Adipocyte (in vitro differentiated cells): Measurements from ENCODE around the gene LANCL3.
"Not testable (repeated sequence)": the region's sequence is repeated elsewhere in the genome, so short reads cannot be mapped to it uniquely, and the experiment has no call there.

Experiments
- DNase-seq: peaks from one replicate; pipeline ENCODE4 v3.0.0-alpha.2; 2015; ENCODE audit warnings: low read depth
- H3K27me3 ChIP-seq: replicated peaks from 2 replicates; pipeline ENCODE4 v1.7.0; 2013; ENCODE audit warnings: mild to moderate bottlenecking, low read length, moderate library complexity; ENCODE audit not compliant: control insufficient read depth, insufficient read depth
- H3K36me3 ChIP-seq: 2 replicates; pipeline ENCODE4 v1.7.0; 2013; ENCODE audit warnings: low read length, mild to moderate bottlenecking, moderate library complexity; ENCODE audit not compliant: control insufficient read depth, insufficient read depth, severe bottlenecking
- H3K4me1 ChIP-seq: 2 replicates; pipeline ENCODE4 v1.7.0; 2013; ENCODE audit warnings: mild to moderate bottlenecking, low read length, moderate library complexity; ENCODE audit not compliant: control insufficient read depth, insufficient read depth
- H3K4me3 ChIP-seq: 2 replicates; pipeline ENCODE4 v1.7.0; 2013; ENCODE audit warnings: mild to moderate bottlenecking, low read length, moderate library complexity
- H3K9ac ChIP-seq: 2 replicates; pipeline ENCODE4 v1.7.0; 2013; ENCODE audit warnings: mild to moderate bottlenecking, low read length, moderate library complexity
- H3K9me3 ChIP-seq: 2 replicates; pipeline ENCODE4 v1.7.0; 2013; ENCODE audit warnings: mild to moderate bottlenecking, low read length, moderate library complexity; ENCODE audit not compliant: control insufficient read depth

LANCL3 gene

DNA sequence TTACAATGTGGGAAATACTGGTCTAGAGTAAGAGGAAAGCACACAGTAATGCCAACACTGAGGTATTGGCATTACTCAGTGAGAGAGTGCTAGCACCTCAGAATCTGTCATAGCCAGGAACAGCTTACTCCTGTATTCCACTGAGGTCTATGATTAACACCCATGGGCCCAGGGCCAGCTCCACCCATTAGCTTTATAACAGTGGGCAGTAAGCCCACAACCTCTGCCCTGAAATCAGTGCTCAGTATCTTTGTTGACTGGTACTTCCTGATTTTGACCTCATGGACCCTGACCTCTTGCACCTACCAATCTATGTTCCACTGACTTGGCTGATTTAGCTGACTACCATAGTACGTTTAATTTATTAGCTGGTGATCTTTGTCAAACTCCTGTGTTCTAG is 56.1 kb downstream of the LANCL3 start:
- Histone ChIP-seq H3K27me3 (peaks cover 9% of the 10 kb centered on the region), H3K9me3 (no peaks in the 10 kb centered on the region), H3K36me3 (no peaks in the 10 kb centered on the region), H3K4me3 (no peak overlapping the region), H3K4me1 (no peaks in the 10 kb centered on the region), H3K9ac (no peak overlapping the region)
- DNase-seq: no peak

DNA sequence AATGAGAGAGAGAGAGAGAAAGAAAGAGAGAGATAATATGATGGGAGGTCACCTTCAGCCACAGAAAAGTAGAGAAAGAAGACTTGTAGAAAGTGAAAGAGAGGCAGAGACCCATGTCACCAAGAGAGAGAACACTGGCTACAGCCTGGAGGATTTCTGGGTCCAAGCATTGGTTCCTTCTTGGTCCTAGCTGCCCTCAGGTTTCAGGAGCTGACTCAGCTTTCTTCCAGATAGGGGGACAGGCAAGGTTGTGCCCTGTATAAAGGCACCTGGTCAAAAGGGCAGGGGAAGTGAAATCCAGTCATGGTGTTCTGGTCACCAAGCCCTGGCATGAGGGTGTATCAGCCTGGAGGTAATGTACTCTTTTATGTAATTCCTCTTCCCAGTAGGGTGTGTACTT is 66.6 kb downstream of the LANCL3 start:
- peaks cover 3% of the 10 kb centered on the region for H3K27me3 ChIP-seq
- H3K9ac ChIP-seq: no peak overlapping the region
- H3K9me3 ChIP-seq: no peaks in the 10 kb centered on the region
- no peak for DNase-seq
- no peaks in the 10 kb centered on the region for H3K36me3 ChIP-seq
- no peak overlapping the region for H3K4me3 ChIP-seq
- H3K4me1 ChIP-seq: no peaks in the 10 kb centered on the region

- Histone ChIP-seq H3K4me1 (no peaks in the 10 kb centered on the region), H3K27me3 (peaks cover 6% of the 10 kb centered on the region), H3K9ac (no peak overlapping the region), H3K36me3 (no peaks in the 10 kb centered on the region), H3K9me3 (no peaks in the 10 kb centered on the region), H3K4me3 (no peak overlapping the region)
- DNase-seq: no peak
Observed at GRCh38 chrX:37640142-37640541, 68.7 kb downstream of the LANCL3 start.

DNA sequence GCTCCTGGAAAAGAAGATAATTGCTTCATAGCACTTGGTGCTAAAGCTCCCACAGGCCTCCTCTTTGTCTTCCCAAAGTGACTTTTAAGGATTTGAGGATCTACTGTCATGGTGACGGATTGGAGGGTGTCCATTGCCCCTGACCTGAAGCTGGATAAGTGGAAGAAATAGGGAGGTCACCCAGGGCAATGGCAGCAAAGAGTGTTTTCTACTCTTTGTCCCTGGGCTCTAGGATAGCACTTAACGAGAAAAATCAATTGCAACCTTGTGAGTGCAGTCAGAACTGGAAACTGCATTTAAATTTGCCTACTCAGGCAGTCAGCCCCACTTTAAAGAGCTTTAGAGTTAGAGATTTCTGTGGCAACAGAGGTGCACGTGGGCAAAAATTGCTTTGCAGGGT is 70.4 kb downstream of the LANCL3 start:
- Histone ChIP-seq H3K27me3 (peaks cover 6% of the 10 kb centered on the region), H3K4me1 (no peaks in the 10 kb centered on the region), H3K9me3 (no peaks in the 10 kb centered on the region), H3K36me3 (no peaks in the 10 kb centered on the region), H3K9ac (no peak overlapping the region), H3K4me3 (no peak overlapping the region)
- DNase-seq: no peak

GRCh38 chrX:37644381-37645305 is 73.2 kb downstream of the LANCL3 start:
- Histone ChIP-seq H3K4me3 (no peak overlapping the region), H3K9me3 (no peaks in the 10 kb centered on the region), H3K27me3 (peaks cover 7% of the 10 kb centered on the region), H3K4me1 (no peaks in the 10 kb centered on the region), H3K9ac (no peak overlapping the region), H3K36me3 (no peaks in the 10 kb centered on the region)
- DNase-seq: no peak

- no peaks in the 10 kb centered on the region for H3K9me3 ChIP-seq
- H3K36me3 ChIP-seq: no peaks in the 10 kb centered on the region
- H3K9ac ChIP-seq: no peak overlapping the region
- no peaks in the 10 kb centered on the region for H3K4me1 ChIP-seq
- DNase-seq: no peak
- H3K4me3 ChIP-seq: no peak overlapping the region
- H3K27me3 ChIP-seq: peaks cover 7% of the 10 kb centered on the region
Observed at GRCh38 chrX:37646254-37646653, 74.8 kb downstream of the LANCL3 start.

GRCh38 chrX:37650879-37651278 is 79.4 kb downstream of the LANCL3 start:
- H3K27me3 ChIP-seq: peaks cover 16% of the 10 kb centered on the region
- not testable (repeated sequence) for H3K4me3 ChIP-seq, H3K9ac ChIP-seq, H3K4me1 ChIP-seq, H3K36me3 ChIP-seq, H3K9me3 ChIP-seq, DNase-seq

GRCh38 chrX:37651921-37652452 is 80.5 kb downstream of the LANCL3 start:
- Histone ChIP-seq H3K36me3 (no peaks in the 10 kb centered on the region), H3K9me3 (no peaks in the 10 kb centered on the region), H3K4me3 (no peak overlapping the region), H3K9ac (no peak overlapping the region), H3K27me3 (peaks cover 16% of the 10 kb centered on the region), H3K4me1 (no peaks in the 10 kb centered on the region)
- DNase-seq: no peak

DNA sequence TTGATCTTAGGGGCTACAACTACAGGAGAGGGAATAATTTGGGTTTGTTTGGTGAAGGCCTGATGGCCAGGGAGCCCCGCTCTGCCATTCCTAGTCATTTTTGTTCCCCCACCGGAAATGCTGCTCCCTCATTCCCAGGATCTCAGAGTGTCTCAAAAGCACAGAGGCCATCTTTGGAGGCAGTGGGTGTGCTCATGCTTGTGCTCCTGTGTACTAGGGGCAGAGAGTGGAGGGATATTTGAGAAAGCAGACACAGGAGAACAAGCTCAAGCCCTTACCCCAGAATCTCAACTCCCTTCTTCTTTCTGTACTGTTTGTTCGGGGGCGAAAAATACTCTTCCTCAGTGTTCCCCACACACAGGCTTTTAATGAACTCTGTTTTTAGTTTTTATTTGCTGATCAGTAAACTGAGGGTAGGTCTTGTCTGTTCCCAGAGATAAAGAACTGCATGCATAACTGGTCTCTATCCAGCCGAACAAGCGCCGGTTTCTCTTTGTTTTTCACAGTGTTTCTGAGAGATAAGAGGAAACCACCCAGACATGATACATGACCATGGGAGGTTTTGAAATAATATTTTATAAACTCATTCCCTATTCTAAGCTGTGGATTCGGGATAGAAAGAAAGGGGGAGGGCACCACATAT is 81.2 kb downstream of the LANCL3 start:
- peaks cover 13% of the 10 kb centered on the region for H3K27me3 ChIP-seq
- no peak overlapping the region for H3K9ac ChIP-seq
- DNase-seq: no peak
- H3K4me3 ChIP-seq: no peak overlapping the region
- no peaks in the 10 kb centered on the region for H3K36me3 ChIP-seq
- no peaks in the 10 kb centered on the region for H3K9me3 ChIP-seq
- H3K4me1 ChIP-seq: no peaks in the 10 kb centered on the region

DNA sequence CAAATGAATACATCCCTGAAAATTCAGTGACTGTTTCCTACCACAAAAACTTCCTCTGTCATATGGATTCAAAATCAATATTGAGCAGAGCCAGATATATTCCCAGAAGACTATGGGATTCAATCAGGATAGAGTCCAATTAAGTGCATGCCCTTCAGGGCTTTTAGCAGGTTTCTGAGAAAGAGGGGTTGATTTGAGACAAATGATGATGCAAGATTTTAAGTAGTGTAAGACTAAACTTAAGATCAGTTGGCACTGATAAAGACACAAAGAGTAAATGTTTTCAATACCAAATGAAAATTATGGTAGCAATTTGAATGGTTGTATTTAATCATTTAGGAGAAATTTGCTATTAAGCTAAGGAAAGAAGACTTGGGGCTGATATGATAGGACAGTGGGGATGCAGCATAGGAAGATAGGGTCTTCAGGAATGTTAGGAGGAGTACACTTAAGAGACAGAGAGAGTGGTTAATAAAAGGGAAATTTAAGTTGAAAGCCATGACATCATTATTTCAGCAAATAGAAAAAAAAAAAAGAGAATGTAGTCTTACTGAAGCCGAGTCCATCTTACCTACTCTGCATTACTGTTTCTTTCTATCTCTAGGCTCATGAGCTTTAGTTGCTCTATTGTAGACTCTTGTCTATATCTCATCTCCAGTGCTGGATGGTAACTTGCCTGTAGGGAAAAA is 82.1 kb downstream of the LANCL3 start:
- DNase-seq: no peak
- H3K36me3 ChIP-seq: no peaks in the 10 kb centered on the region
- no peaks in the 10 kb centered on the region for H3K9me3 ChIP-seq
- no peak overlapping the region for H3K4me3 ChIP-seq
- H3K4me1 ChIP-seq: no peaks in the 10 kb centered on the region
- no peak overlapping the region for H3K9ac ChIP-seq
- H3K27me3 ChIP-seq: peaks cover 13% of the 10 kb centered on the region
